ENCODE measurements around the gene FBXO36. TPM values are rescaled to one million over a fixed set of nuclear protein-coding genes. Genes with fewer than 3 reads are reported as not detected.

Gene FBXO36
- total and polyA plus RNA-seq, 4 donors: 0.56 to 1.3 (median 0.69) TPM

GRCh38 chr2:230000118-230000841 is 78.0 kb downstream of the FBXO36 start:
- Histone ChIP-seq H3K27me3 (ENCODE audit: control insufficient read depth in 4 of 4, insufficient read depth in 4 of 4, low read length in 3 of 4) (no peaks in the 10 kb centered on the region), H3K4me1 (ENCODE audit: control insufficient read depth in 4 of 4, insufficient read depth in 4 of 4, low read length in 3 of 4) (no peaks in the 10 kb centered on the region), H3K4me3 (ENCODE audit: low read depth in 1 of 3, low read length in 3 of 3) (no peak overlapping the region), H3K36me3 (ENCODE audit: control insufficient read depth in 4 of 4, insufficient read depth in 3 of 4, low read depth in 1 of 4, low read length in 3 of 4) (no peaks in the 10 kb centered on the region), H3K9ac (ENCODE audit: low read depth in 1 of 2, low read length in 2 of 2) (no peak overlapping the region), H3K27ac (ENCODE audit: low read depth in 1 of 2, low read length in 2 of 2) (no peak overlapping the region), H3K9me3 (ENCODE audit: control insufficient read depth in 4 of 4, low read length in 3 of 4) (no peaks in the 10 kb centered on the region)
- TF ChIP-seq CTCF (IDR thresholded peaks at IDR 0.05; ENCODE audit: low read depth, low read length, missing input control) (no peak), RXRA (IDR thresholded peaks at IDR 0.05) (no peak), ZBTB33 (IDR thresholded peaks at IDR 0.05) (no peak), TAF1 (conservative IDR thresholded peaks at IDR 0.05) (no peak), MAX (IDR thresholded peaks at IDR 0.05) (no peak), ATF3 (IDR thresholded peaks at IDR 0.05) (no peak), FOXA2 (IDR thresholded peaks at IDR 0.05) (no peak), REST (IDR thresholded peaks at IDR 0.05) (no peak), SP1 (IDR thresholded peaks at IDR 0.05) (no peak), NR2F2 (IDR thresholded peaks at IDR 0.05) (no peak)
- 89% methylated on average over 6 of the region's 6 CpGs for WGBS
- DNase-seq (ENCODE audit: low spot score): no peak

- Histone ChIP-seq H3K9me3 (ENCODE audit: control insufficient read depth in 4 of 4, low read length in 3 of 4) (no peaks in the 10 kb centered on the region), H3K4me3 (ENCODE audit: low read depth in 1 of 3, low read length in 3 of 3) (peak overlapping the region in 1 of 3 donors; percentile 32), H3K9ac (ENCODE audit: low read depth in 1 of 2, low read length in 2 of 2) (no peak overlapping the region), H3K4me1 (ENCODE audit: control insufficient read depth in 4 of 4, insufficient read depth in 4 of 4, low read length in 3 of 4) (no peaks in the 10 kb centered on the region), H3K36me3 (ENCODE audit: control insufficient read depth in 4 of 4, insufficient read depth in 3 of 4, low read depth in 1 of 4, low read length in 3 of 4) (no peaks in the 10 kb centered on the region), H3K27ac (ENCODE audit: low read depth in 1 of 2, low read length in 2 of 2) (no peak overlapping the region), H3K27me3 (ENCODE audit: control insufficient read depth in 4 of 4, insufficient read depth in 4 of 4, low read length in 3 of 4) (no peaks in the 10 kb centered on the region)
- 49% methylated on average over 12 of the region's 12 CpGs for WGBS
- peak; percentile 87 for DNase-seq (ENCODE audit: low spot score)
- TF ChIP-seq GABPA (IDR thresholded peaks at IDR 0.05 in 1 of 2, conservative IDR thresholded peaks at IDR 0.05 in 1 of 2) (no peak), MAX (IDR thresholded peaks at IDR 0.05) (no peak), CTCF (IDR thresholded peaks at IDR 0.05; ENCODE audit: low read depth, low read length, missing input control) (peak; percentile 84), HNF4G (IDR thresholded peaks at IDR 0.05) (no peak), RAD21 (IDR thresholded peaks at IDR 0.05) (peak; percentile 94 to 96), TAF1 (conservative IDR thresholded peaks at IDR 0.05) (no peak)
Observed at GRCh38 chr2:230007931-230008707, 85.8 kb downstream of the FBXO36 start.
